ENCODE measurements around the gene MUL1. TPM values are rescaled to one million over a fixed set of nuclear protein-coding genes. Genes with fewer than 3 reads are reported as not detected.

Gene MUL1
- total and polyA plus RNA-seq, 3 donors from 2014 or later = 22.4 to 32.0 (median 28.9) TPM

DNA sequence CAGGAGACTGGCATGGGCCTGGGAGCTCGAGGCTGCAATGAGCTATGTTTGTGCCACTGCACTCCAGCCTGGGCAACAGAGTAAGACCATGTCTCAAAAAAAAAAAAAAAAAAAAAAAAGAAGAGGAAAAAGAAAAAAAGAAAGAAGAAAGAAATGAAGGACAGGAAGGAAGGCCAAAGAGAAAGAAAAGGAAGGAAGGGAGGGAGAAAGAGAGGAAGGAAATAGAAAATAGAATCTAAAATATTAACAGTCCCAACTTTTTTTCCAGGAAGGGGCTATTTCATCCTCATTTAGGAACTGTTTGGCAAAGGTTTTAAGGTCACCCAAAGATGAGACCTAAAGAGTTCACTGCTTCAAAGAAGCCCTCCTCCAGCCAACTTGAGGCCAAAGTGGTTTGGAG, 2.5 kb downstream of the MUL1 start:
- WGBS, 2 donors = 86% methylated on average over 1 of the region's 1 CpG
- intact Hi-C loops (cut with DNase I; ENCODE audit: low total_unique reads) = no loop called here
- TF ChIP-seq POLR2A (IDR thresholded peaks at IDR 0.05) = no peak
- TF ChIP-seq, protein P1, sequence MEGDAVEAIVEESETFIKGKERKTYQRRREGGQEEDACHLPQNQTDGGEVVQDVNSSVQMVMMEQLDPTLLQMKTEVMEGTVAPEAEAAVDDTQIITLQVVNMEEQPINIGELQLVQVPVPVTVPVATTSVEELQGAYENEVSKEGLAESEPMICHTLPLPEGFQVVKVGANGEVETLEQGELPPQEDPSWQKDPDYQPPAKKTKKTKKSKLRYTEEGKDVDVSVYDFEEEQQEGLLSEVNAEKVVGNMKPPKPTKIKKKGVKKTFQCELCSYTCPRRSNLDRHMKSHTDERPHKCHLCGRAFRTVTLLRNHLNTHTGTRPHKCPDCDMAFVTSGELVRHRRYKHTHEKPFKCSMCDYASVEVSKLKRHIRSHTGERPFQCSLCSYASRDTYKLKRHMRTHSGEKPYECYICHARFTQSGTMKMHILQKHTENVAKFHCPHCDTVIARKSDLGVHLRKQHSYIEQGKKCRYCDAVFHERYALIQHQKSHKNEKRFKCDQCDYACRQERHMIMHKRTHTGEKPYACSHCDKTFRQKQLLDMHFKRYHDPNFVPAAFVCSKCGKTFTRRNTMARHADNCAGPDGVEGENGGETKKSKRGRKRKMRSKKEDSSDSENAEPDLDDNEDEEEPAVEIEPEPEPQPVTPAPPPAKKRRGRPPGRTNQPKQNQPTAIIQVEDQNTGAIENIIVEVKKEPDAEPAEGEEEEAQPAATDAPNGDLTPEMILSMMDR (IDR thresholded peaks at IDR 0.05) = no peak
- H3K4me1 ChIP-seq = peaks cover 6% of the 10 kb centered on the region
- H3K9me3 ChIP-seq = no peaks in the 10 kb centered on the region
- H3K4me3 ChIP-seq = no peak overlapping the region
- no peaks in the 10 kb centered on the region for H3K27me3 ChIP-seq
- H3K27ac ChIP-seq = no peak overlapping the region
- DNase-seq = no peak
- no peaks in the 10 kb centered on the region for H3K36me3 ChIP-seq (ENCODE audit: low read depth, missing control alignments)

DNA sequence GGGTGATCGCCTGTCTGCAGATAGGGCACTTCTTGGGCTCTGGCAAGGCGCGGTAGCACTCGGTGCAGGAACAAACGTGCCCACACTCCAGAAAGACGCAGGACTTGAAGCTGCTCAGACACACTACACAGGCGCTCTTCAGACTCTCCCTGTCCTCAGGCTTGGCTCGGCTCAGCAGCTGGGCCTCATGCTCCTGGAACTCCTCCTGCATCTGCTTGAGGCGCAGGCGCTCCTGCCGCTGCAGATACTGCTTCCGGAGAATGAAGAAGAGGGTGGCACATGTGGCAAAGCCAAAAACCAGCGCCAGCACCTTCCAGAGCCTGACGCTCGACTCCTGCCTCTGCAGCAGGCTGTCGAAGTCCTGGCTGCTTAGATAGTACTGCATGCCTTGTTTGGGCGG, 7.2 kb downstream of the MUL1 start:
- DNase-seq = no peak
- Histone ChIP-seq H3K4me1 (no peaks in the 10 kb centered on the region), H3K27ac (no peak overlapping the region), H3K9me3 (no peaks in the 10 kb centered on the region), H3K4me3 (no peak overlapping the region), H3K36me3 (ENCODE audit: low read depth, missing control alignments) (no peaks in the 10 kb centered on the region), H3K27me3 (no peaks in the 10 kb centered on the region)
- intact Hi-C loops (cut with DNase I; ENCODE audit: low total_unique reads) = no loop called here
- 87 to 92% methylated on average over 11 to 17 of the region's 17 CpGs for WGBS, 2 donors
- TF ChIP-seq POLR2A (IDR thresholded peaks at IDR 0.05) = no peak
- TF ChIP-seq, protein P1 (IDR thresholded peaks at IDR 0.05) = no peak

DNA sequence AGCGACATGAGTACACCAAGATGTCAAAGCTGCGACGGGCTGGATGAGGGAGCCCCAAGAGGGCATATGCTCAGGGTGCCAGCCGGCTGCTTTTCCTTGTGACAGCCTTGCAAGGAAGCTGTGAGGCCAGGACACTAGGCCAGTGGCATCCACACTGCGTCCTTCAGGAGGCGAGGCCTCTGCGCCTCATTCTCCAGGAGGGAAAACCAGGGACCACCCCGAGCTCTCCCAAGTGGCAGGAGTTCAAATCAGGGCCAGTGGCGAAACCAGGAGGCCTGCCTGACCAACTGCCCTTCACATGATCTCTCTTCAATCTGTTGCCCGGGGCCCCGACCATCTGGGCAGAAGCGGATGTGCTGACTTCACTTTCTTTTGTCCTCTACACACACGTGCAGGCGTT, 8.2 kb downstream of the MUL1 start:
- Histone ChIP-seq H3K27me3 (no peaks in the 10 kb centered on the region), H3K4me3 (no peak overlapping the region), H3K36me3 (ENCODE audit: low read depth, missing control alignments) (no peaks in the 10 kb centered on the region), H3K27ac (no peak overlapping the region), H3K9me3 (no peaks in the 10 kb centered on the region), H3K4me1 (no peaks in the 10 kb centered on the region)
- 89 to 90% methylated on average over 14 of the region's 14 CpGs for WGBS, 2 donors
- TF ChIP-seq POLR2A (IDR thresholded peaks at IDR 0.05) = no peak
- TF ChIP-seq, protein P1 (IDR thresholded peaks at IDR 0.05) = no peak
- intact Hi-C loops (cut with DNase I; ENCODE audit: low total_unique reads) = loop anchor here (10.0 kb wide), 3 partner anchors 125 to 575 kb away; partner anchors contain the start of gene PLA2G2E
- DNase-seq = no peak

DNA sequence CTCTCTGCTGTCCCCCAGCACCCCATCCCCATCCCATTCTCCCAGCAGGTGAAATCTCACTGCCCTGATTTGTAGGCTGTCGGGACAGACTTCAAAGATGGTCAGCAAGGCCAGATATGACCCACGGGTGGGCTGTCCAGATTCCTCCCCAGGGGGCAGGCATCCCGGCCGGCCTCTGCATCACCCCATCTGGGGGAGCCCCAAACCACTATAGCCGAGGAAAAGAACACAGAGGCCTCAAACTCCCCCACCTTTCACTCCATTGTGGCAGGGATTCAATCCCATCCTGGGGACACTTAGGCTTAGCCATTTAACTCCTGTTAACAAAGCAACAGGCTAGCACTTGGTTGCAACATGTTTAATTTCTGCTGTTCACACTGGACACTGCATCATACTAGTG, 8.8 kb downstream of the MUL1 start:
- H3K27me3 ChIP-seq = no peaks in the 10 kb centered on the region
- H3K36me3 ChIP-seq (ENCODE audit: low read depth, missing control alignments) = no peaks in the 10 kb centered on the region
- TF ChIP-seq, protein P1 (IDR thresholded peaks at IDR 0.05) = no peak
- no peak for TF ChIP-seq POLR2A (IDR thresholded peaks at IDR 0.05)
- 70 to 80% methylated on average over 1 to 5 of the region's 5 CpGs for WGBS, 2 donors
- no peak overlapping the region for H3K27ac ChIP-seq
- no peaks in the 10 kb centered on the region for H3K9me3 ChIP-seq
- peaks cover 2% of the 10 kb centered on the region for H3K4me1 ChIP-seq
- intact Hi-C loops (cut with DNase I; ENCODE audit: low total_unique reads) = loop anchor here (10.0 kb wide), 3 partner anchors 124 to 574 kb away; partner anchors contain the start of gene PLA2G2E
- no peak for DNase-seq
- H3K4me3 ChIP-seq = no peak overlapping the region

DNA sequence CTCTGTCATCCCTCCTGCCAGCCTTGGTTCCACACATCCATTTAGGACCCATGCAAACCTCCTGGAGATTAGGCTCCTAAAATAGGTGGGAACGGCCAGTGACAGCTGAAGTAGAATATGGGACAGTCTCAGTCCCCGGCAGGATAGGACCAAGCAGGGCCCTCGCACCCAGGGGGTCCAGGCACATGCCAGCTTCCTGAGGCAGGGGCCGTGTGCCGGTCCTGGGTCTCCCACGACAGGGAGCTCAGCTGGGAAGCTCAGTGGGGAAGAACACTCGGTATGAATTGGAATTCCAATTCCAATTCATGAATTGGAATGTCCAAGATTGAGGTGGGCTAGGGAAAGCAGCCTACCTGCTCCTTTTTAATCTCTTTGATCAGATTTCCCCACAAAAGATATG, 9.8 kb downstream of the MUL1 start:
- no peak for TF ChIP-seq POLR2A (IDR thresholded peaks at IDR 0.05)
- TF ChIP-seq, protein P1 (IDR thresholded peaks at IDR 0.05) = no peak
- 80 to 87% methylated on average over 7 of the region's 7 CpGs for WGBS, 2 donors
- H3K36me3 ChIP-seq (ENCODE audit: low read depth, missing control alignments) = no peaks in the 10 kb centered on the region
- no peaks in the 10 kb centered on the region for H3K9me3 ChIP-seq
- H3K27ac ChIP-seq = no peak overlapping the region
- H3K27me3 ChIP-seq = no peaks in the 10 kb centered on the region
- peaks cover 11% of the 10 kb centered on the region for H3K4me1 ChIP-seq
- intact Hi-C loops (cut with DNase I; ENCODE audit: low total_unique reads) = loop anchor here (10.0 kb wide), 3 partner anchors 123 to 573 kb away; partner anchors contain the start of gene PLA2G2E
- DNase-seq = no peak
- no peak overlapping the region for H3K4me3 ChIP-seq

Data from testis (tissue), 3 donors.